ENCODE results near the gene ANK3. TPM values are rescaled to one million over a fixed set of nuclear protein-coding genes. Genes with fewer than 3 reads are reported as not detected.

Gene ANK3
- total and polyA plus RNA-seq, 2 experiments from 2014 or later: 46.5 to 85.2 TPM

GRCh38 chr10:60025279-60025678 lies 364.4 kb downstream of the ANK3 start:
- DNase-seq (ENCODE audit: low spot score) (no peak), ATAC-seq (no peak)
- Histone ChIP-seq H3K27ac (ENCODE audit: low read depth) (no peak overlapping the region), H2AFZ (no peak overlapping the region), H3K4me3 (no peak overlapping the region), H4K20me1 (replicated peaks; ENCODE audit: insufficient read depth) (no peaks in the 10 kb centered on the region), H3K4me2 (no peak overlapping the region), H3K79me2 (replicated peaks; ENCODE audit: insufficient read depth) (no peaks in the 10 kb centered on the region), H3F3A (replicated peaks; ENCODE audit: low read depth) (no peaks in the 10 kb centered on the region), H3K4me1 (ENCODE audit: insufficient read depth) (peaks cover 10% of the 10 kb centered on the region), H3K9me2 (ENCODE audit: insufficient read depth) (peaks cover 10% of the 10 kb centered on the region; the same call in 1 of the 2 replicates), H3K36me3 (ENCODE audit: insufficient read depth) (no peaks in the 10 kb centered on the region), H3K27me3 (ENCODE audit: insufficient read depth) (no peaks in the 10 kb centered on the region)
- no peaks in the 10 kb centered on the region; the same call in 2 of the 3 replicates for H3K36me3 Mint-ChIP-seq (ENCODE audit: low read depth)
- peaks cover 3% of the 10 kb centered on the region for H3K27me3 Mint-ChIP-seq (ENCODE audit: insufficient read depth, low read depth, poor library complexity)
- no peaks in the 10 kb centered on the region for H3K9me3 Mint-ChIP-seq
- H3K4me3 Mint-ChIP-seq: no peak overlapping the region
- no peak overlapping the region for H3K27ac Mint-ChIP-seq
- no peak for TF ChIP-seq ZNF114 (CRISPR knock-in tag; IDR thresholded peaks at IDR 0.05)
- no peak for TF ChIP-seq NANOG (IDR thresholded peaks at IDR 0.05; ENCODE audit: borderline replicate concordance)
- TF ChIP-seq ZNF331 (CRISPR knock-in tag; IDR thresholded peaks at IDR 0.05; ENCODE audit: low read depth): no peak
- no peak for TF ChIP-seq EZH2 (IDR thresholded peaks at IDR 0.05; ENCODE audit: low read depth, unreplicated experiment)
- TF ChIP-seq CTCF (conservative IDR thresholded peaks at IDR 0.05; ENCODE audit: low read depth in 2 of 2): no peak
- no peak for TF ChIP-seq JUNB (IDR thresholded peaks at IDR 0.05; ENCODE audit: unreplicated experiment)
- no peak for TF ChIP-seq ETS1 (IDR thresholded peaks at IDR 0.05)
- no peak for TF ChIP-seq ZNF462 (CRISPR knock-in tag; IDR thresholded peaks at IDR 0.05)
- no peak for TF ChIP-seq CREB1 (CRISPR knock-in tag; IDR thresholded peaks at IDR 0.05; ENCODE audit: low read depth)
- no peak for TF ChIP-seq POLR2AphosphoS5 (IDR thresholded peaks at IDR 0.05; ENCODE audit: low read depth)
- TF ChIP-seq STAT1 (IDR thresholded peaks at IDR 0.05; ENCODE audit: unreplicated experiment): no peak
- TF ChIP-seq EZH2phosphoT487 (IDR thresholded peaks at IDR 0.05; ENCODE audit: unreplicated experiment): no peak
- TF ChIP-seq REST (IDR thresholded peaks at IDR 0.05; ENCODE audit: unreplicated experiment): no peak
- H3K4me1 Mint-ChIP-seq: peaks cover 10% of the 10 kb centered on the region; the same call in 2 of the 3 replicates

Data from GM23338 (cell line).